HG03439 (cell line): ENCODE measurements around the gene ZNF689.
"Not testable (repeated sequence)": the region's sequence is repeated elsewhere in the genome, so short reads cannot be mapped to it uniquely, and the experiment has no call there.

ENCODE experiments used
- ATAC-seq: cut with Tn5 transposase; IDR thresholded peaks from one replicate; pipeline ENCODE4 v1.9.1; 2021; ENCODE audit warnings: mild to moderate bottlenecking, moderate library complexity; ENCODE audit not compliant: unreplicated experiment

The ZNF689 gene

GRCh38 chr16:30637139-30637538 is 26.9 kb upstream of the ZNF689 start:
- ATAC-seq, result not testable (repeated sequence)

- ATAC-seq, result no peak
Observed at GRCh38 chr16:30636599-30636998, 26.4 kb upstream of the ZNF689 start.

GRCh38 chr16:30633526-30633925 is 23.3 kb upstream of the ZNF689 start:
- ATAC-seq, result no peak

- not testable (repeated sequence) for ATAC-seq
Observed at GRCh38 chr16:30632454-30632853, 22.3 kb upstream of the ZNF689 start.

- ATAC-seq, result no peak
Observed at GRCh38 chr16:30628628-30629540, 18.7 kb upstream of the ZNF689 start.

GRCh38 chr16:30626236-30626635 is 16.0 kb upstream of the ZNF689 start:
- ATAC-seq, result no peak

GRCh38 chr16:30623536-30624283 is 13.5 kb upstream of the ZNF689 start:
- ATAC-seq, result no peak

- no peak for ATAC-seq
Observed at GRCh38 chr16:30622455-30623032, 12.4 kb upstream of the ZNF689 start.

- no peak for ATAC-seq
Observed at GRCh38 chr16:30621765-30622164, 11.6 kb upstream of the ZNF689 start.

GRCh38 chr16:30620169-30620568 is 10.0 kb upstream of the ZNF689 start:
- no peak for ATAC-seq

- no peak for ATAC-seq
Observed at GRCh38 chr16:30619638-30620037, 9.4 kb upstream of the ZNF689 start.

GRCh38 chr16:30619202-30619601 is 9.0 kb upstream of the ZNF689 start:
- no peak for ATAC-seq

GRCh38 chr16:30615358-30616091 is 5.3 kb upstream of the ZNF689 start:
- ATAC-seq, result peak; percentile 55

GRCh38 chr16:30609002-30609925 is 925 bp downstream of the ZNF689 start:
- peak; percentile 36 for ATAC-seq

GRCh38 chr16:30606004-30606403 is 4.2 kb downstream of the ZNF689 start:
- ATAC-seq, result no peak

GRCh38 chr16:30605158-30605557 is 5.0 kb downstream of the ZNF689 start:
- ATAC-seq, result no peak

- ATAC-seq, result no peak
Observed at GRCh38 chr16:30604316-30604947, 5.8 kb downstream of the ZNF689 start.

- no peak for ATAC-seq
Observed at GRCh38 chr16:30603945-30604315, 6.3 kb downstream of the ZNF689 start.

- no peak for ATAC-seq
Observed at GRCh38 chr16:30602616-30603277, 7.4 kb downstream of the ZNF689 start.
